Measurements from ENCODE around the gene DDA1. TPM values are rescaled to one million over a fixed set of nuclear protein-coding genes. Genes with fewer than 3 reads are reported as not detected.

DDA1 gene
- total and polyA plus RNA-seq, 2 of the 13 experiments (the other 11 are each of a cell fraction or from before 2014, with no cell fraction given): 24.5 to 26.0 TPM

GRCh38 chr19:17334414-17335409 is 25.3 kb downstream of the DDA1 start, which contains the start of gene ANO8 (continued):
- TF ChIP-seq DNMT1 (CRISPR knock-in tag; IDR thresholded peaks at IDR 0.05): 0 out of 2 replicates have a peak, but pooled peaks have one; percentile 75
- TF ChIP-seq MED8 (CRISPR knock-in tag; IDR thresholded peaks at IDR 0.05; ENCODE audit: insufficient replicate concordance): no peak
- no peak for TF ChIP-seq SNAI1 (CRISPR knock-in tag; IDR thresholded peaks at IDR 0.05; ENCODE audit: borderline replicate concordance)
- TF ChIP-seq NR2F6 (IDR thresholded peaks at IDR 0.05): no peak
- peak; percentile 49; the same call in 1 of the 2 replicates for TF ChIP-seq NR2F6 (CRISPR knock-in tag; IDR thresholded peaks at IDR 0.05)
- TF ChIP-seq ZNF343 (CRISPR knock-in tag; IDR thresholded peaks at IDR 0.05): no peak
- no peak for TF ChIP-seq ZNF382 (CRISPR knock-in tag; IDR thresholded peaks at IDR 0.05; ENCODE audit: borderline replicate concordance)
- TF ChIP-seq ZNF639 (CRISPR knock-in tag; conservative IDR thresholded peaks at IDR 0.05): 0 out of 2 replicates have a peak, but pooled peaks have one; percentile 36
- TF ChIP-seq, protein P1, sequence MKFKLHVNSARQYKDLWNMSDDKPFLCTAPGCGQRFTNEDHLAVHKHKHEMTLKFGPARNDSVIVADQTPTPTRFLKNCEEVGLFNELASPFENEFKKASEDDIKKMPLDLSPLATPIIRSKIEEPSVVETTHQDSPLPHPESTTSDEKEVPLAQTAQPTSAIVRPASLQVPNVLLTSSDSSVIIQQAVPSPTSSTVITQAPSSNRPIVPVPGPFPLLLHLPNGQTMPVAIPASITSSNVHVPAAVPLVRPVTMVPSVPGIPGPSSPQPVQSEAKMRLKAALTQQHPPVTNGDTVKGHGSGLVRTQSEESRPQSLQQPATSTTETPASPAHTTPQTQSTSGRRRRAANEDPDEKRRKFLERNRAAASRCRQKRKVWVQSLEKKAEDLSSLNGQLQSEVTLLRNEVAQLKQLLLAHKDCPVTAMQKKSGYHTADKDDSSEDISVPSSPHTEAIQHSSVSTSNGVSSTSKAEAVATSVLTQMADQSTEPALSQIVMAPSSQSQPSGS (CRISPR knock-in tag; IDR thresholded peaks at IDR 0.05): peak; percentile 73; the same call in 1 of the 2 replicates
- TF ChIP-seq HOXA9 (CRISPR knock-in tag; IDR thresholded peaks at IDR 0.05; ENCODE audit: borderline replicate concordance): no peak
- TF ChIP-seq GABPA (IDR thresholded peaks at IDR 0.05; ENCODE audit: low read depth, low read length): no peak
- peak; percentile 56; the same call in 1 of the 2 replicates for TF ChIP-seq GABPA (CRISPR knock-in tag; IDR thresholded peaks at IDR 0.05; ENCODE audit: low read depth)
- TF ChIP-seq RNF219 (CRISPR knock-in tag; IDR thresholded peaks at IDR 0.05): no peak
- TF ChIP-seq THYN1 (CRISPR knock-in tag; IDR thresholded peaks at IDR 0.05; ENCODE audit: borderline replicate concordance, low read depth): no peak
- no peak for TF ChIP-seq TRIM24 (CRISPR knock-in tag; IDR thresholded peaks at IDR 0.05)
- no peak for TF ChIP-seq NKX3-1 (CRISPR knock-in tag; IDR thresholded peaks at IDR 0.05)
- TF ChIP-seq GATAD1 (CRISPR knock-in tag; IDR thresholded peaks at IDR 0.05): peak; percentile 68
- no peak; the same call in 1 of the 2 replicates for TF ChIP-seq DR1 (CRISPR knock-in tag; IDR thresholded peaks at IDR 0.05)
- TF ChIP-seq, protein P2, sequence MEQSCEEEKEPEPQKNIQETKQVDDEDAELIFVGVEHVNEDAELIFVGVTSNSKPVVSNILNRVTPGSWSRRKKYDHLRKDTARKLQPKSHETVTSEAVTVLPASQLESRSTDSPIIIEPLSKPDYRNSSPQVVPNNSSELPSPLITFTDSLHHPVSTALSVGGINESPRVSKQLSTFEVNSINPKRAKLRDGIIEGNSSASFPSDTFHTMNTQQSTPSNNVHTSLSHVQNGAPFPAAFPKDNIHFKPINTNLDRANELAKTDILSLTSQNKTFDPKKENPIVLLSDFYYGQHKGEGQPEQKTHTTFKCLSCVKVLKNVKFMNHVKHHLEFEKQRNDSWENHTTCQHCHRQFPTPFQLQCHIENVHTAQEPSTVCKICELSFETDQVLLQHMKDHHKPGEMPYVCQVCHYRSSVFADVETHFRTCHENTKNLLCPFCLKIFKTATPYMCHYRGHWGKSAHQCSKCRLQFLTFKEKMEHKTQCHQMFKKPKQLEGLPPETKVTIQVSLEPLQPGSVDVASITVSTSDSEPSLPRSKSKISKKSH (CRISPR knock-in tag; IDR thresholded peaks at IDR 0.05; ENCODE audit: borderline replicate concordance): no peak
- TF ChIP-seq DMAP1 (CRISPR knock-in tag; IDR thresholded peaks at IDR 0.05): no peak
- no peak for TF ChIP-seq HIC2 (CRISPR knock-in tag; IDR thresholded peaks at IDR 0.05; ENCODE audit: low read depth)
